Measurements from ENCODE around the gene VSX1. TPM values are rescaled to one million over a fixed set of nuclear protein-coding genes. Genes with fewer than 3 reads are reported as not detected.

VSX1 gene
- total and polyA plus RNA-seq, 2 of the 4 experiments (the other 2 are of a cell fraction): not detected

DNA sequence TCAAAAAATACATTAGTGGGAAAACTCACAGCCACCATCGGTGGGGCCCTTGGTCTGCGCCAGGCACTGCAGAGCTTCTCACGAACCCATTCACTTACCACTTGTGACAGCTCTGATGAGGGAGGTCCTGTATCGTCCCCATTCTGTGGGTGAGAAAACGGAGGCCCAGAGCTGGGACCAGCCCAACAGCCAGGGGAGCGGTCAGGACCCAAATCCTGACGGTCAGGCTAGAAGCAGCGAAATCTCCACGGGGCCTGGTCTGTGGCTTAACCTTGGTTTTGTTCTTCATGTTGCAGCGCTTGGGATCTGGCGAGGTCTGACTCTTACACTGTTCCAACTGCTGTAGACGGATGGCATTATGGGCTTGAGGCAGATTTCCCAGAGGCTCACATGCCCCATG is 7.7 kb upstream of the VSX1 start:
- H2AK5ac ChIP-seq (ENCODE audit: low read depth, low read length): no peak overlapping the region
- no peak overlapping the region for H2BK15ac ChIP-seq (ENCODE audit: low read depth, low read length)
- intact Hi-C loops (cut with micrococcal nuclease) (no loop called here), in situ Hi-C loops (cut with MboI; ENCODE audit: low sequenced_read_pairs) (no loop called here), dilution Hi-C loops (cut with HindIII; ENCODE audit: low sequenced_read_pairs, unreplicated experiment) (no loop called here)
- CTCF ChIA-PET: no interaction called here
- H3K4ac ChIP-seq (ENCODE audit: low read depth, low read length): no peak overlapping the region
- no peak overlapping the region for H2AK9ac ChIP-seq (replicated peaks; ENCODE audit: low read depth, low read length, poor library complexity)
- H4K8ac ChIP-seq (ENCODE audit: low read depth in 2 of 2, low read length in 2 of 2): no peak overlapping the region
- WGBS, 2 experiments (ENCODE audit: extremely low coverage in 2 of 2, insufficient read length in 1 of 2): 75% methylated on average over 8 of the region's 12 CpGs; no CpG with 5 or more reads in 1 of the 2 experiments
- H3K14ac ChIP-seq (replicated peaks; ENCODE audit: low read depth, low read length): no peak overlapping the region
- H3K36me3 ChIP-seq (ENCODE audit: control insufficient read depth, insufficient read depth, low read length): no peaks in the 10 kb centered on the region
- ATAC-seq (ENCODE audit: low read depth): no peak
- no peak overlapping the region for H2BK5ac ChIP-seq (ENCODE audit: low read depth, low read length, poor library complexity, severe bottlenecking)
- no peak overlapping the region for H3K4me3 ChIP-seq (ENCODE audit: insufficient read depth, low read depth, low read length)
- BruUV-seq (replicated peaks): no TSS peak
- TF ChIP-seq CEBPB (IDR thresholded peaks at IDR 0.05; ENCODE audit: low read depth, low read length) (no peak), MAZ (IDR thresholded peaks at IDR 0.05; ENCODE audit: borderline replicate concordance, low read depth, low read length) (no peak), BHLHE40 (IDR thresholded peaks at IDR 0.05; ENCODE audit: low read depth, low read length) (no peak), CHD1 (IDR thresholded peaks at IDR 0.05; ENCODE audit: low read depth, low read length) (no peak), RFX5 (IDR thresholded peaks at IDR 0.05; ENCODE audit: low read depth, low read length) (no peak), NFE2L2 (IDR thresholded peaks at IDR 0.05; ENCODE audit: low read depth, low read length) (no peak), SMC3 (IDR thresholded peaks at IDR 0.05; ENCODE audit: low read depth, low read length) (no peak), MXI1 (IDR thresholded peaks at IDR 0.05; ENCODE audit: borderline replicate concordance, low read depth, low read length) (no peak), MAFK (IDR thresholded peaks at IDR 0.05; ENCODE audit: low read depth, low read length) (no peak), POLR2A (IDR thresholded peaks at IDR 0.05; ENCODE audit: low read depth, low read length) (no peak), RAD21 (IDR thresholded peaks at IDR 0.05; ENCODE audit: low read length) (no peak), RCOR1 (IDR thresholded peaks at IDR 0.05; ENCODE audit: insufficient replicate concordance, low read length) (no peak), FOS (IDR thresholded peaks at IDR 0.05; ENCODE audit: low read depth, low read length) (no peak)
- TF ChIP-seq, protein P1, sequence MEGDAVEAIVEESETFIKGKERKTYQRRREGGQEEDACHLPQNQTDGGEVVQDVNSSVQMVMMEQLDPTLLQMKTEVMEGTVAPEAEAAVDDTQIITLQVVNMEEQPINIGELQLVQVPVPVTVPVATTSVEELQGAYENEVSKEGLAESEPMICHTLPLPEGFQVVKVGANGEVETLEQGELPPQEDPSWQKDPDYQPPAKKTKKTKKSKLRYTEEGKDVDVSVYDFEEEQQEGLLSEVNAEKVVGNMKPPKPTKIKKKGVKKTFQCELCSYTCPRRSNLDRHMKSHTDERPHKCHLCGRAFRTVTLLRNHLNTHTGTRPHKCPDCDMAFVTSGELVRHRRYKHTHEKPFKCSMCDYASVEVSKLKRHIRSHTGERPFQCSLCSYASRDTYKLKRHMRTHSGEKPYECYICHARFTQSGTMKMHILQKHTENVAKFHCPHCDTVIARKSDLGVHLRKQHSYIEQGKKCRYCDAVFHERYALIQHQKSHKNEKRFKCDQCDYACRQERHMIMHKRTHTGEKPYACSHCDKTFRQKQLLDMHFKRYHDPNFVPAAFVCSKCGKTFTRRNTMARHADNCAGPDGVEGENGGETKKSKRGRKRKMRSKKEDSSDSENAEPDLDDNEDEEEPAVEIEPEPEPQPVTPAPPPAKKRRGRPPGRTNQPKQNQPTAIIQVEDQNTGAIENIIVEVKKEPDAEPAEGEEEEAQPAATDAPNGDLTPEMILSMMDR (conservative IDR thresholded peaks at IDR 0.05; ENCODE audit: low read depth, low read length): no peak
- TF ChIP-seq, protein P2, sequence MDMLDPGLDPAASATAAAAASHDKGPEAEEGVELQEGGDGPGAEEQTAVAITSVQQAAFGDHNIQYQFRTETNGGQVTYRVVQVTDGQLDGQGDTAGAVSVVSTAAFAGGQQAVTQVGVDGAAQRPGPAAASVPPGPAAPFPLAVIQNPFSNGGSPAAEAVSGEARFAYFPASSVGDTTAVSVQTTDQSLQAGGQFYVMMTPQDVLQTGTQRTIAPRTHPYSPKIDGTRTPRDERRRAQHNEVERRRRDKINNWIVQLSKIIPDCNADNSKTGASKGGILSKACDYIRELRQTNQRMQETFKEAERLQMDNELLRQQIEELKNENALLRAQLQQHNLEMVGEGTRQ (IDR thresholded peaks at IDR 0.05; ENCODE audit: low read depth, low read length): no peak
- TF ChIP-seq, protein P3, sequence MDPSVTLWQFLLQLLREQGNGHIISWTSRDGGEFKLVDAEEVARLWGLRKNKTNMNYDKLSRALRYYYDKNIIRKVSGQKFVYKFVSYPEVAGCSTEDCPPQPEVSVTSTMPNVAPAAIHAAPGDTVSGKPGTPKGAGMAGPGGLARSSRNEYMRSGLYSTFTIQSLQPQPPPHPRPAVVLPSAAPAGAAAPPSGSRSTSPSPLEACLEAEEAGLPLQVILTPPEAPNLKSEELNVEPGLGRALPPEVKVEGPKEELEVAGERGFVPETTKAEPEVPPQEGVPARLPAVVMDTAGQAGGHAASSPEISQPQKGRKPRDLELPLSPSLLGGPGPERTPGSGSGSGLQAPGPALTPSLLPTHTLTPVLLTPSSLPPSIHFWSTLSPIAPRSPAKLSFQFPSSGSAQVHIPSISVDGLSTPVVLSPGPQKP (IDR thresholded peaks at IDR 0.05; ENCODE audit: borderline replicate concordance, low read depth, low read length): no peak
- H3K56ac ChIP-seq (ENCODE audit: extremely low read depth, insufficient read depth, low read length): no peak overlapping the region
- H3K4me2 ChIP-seq (ENCODE audit: low read depth, low read length): no peak overlapping the region
- no peak overlapping the region for H3K9ac ChIP-seq (ENCODE audit: low read depth, low read length)
- H3K4me1 ChIP-seq (ENCODE audit: control insufficient read depth, insufficient read depth, low read length): no peaks in the 10 kb centered on the region
- H4K91ac ChIP-seq (ENCODE audit: insufficient read depth, low read depth, low read length): no peak overlapping the region
- H3K23ac ChIP-seq (ENCODE audit: low read depth, low read length): no peak overlapping the region
- H4K20me1 ChIP-seq (ENCODE audit: insufficient read depth, low read length): no peaks in the 10 kb centered on the region
- no peaks in the 10 kb centered on the region for H3K79me1 ChIP-seq (ENCODE audit: low read depth in 1 of 2, low read length in 2 of 2)
- no peak overlapping the region for H2AFZ ChIP-seq (replicated peaks; ENCODE audit: low read length, poor library complexity)
- H3K9me3 ChIP-seq (ENCODE audit: control insufficient read depth, insufficient read depth, low read length): no peaks in the 10 kb centered on the region
- H4K5ac ChIP-seq (ENCODE audit: low read depth, low read length): no peak overlapping the region
- H3K27ac ChIP-seq (ENCODE audit: insufficient read depth, low read length): no peak overlapping the region
- no peak for DNase-seq
- H3K18ac ChIP-seq (ENCODE audit: low read depth, low read length): no peak overlapping the region
- H2BK20ac ChIP-seq (ENCODE audit: low read depth, low read length): no peak overlapping the region
- peaks cover 43% of the 10 kb centered on the region for H3K27me3 ChIP-seq (ENCODE audit: control insufficient read depth, insufficient read depth, low read length)
- no peaks in the 10 kb centered on the region for H3K9me1 ChIP-seq (ENCODE audit: insufficient read depth, low read length)
- POLR2A ChIA-PET (ENCODE audit: unreplicated experiment): no interaction called here
- H2BK120ac ChIP-seq (ENCODE audit: low read depth, low read length): no peak overlapping the region

All from IMR-90 (cell line).